Stimulated activated CD8-positive, alpha-beta memory T cell treated with anti-CD3 and anti-CD28 coated beads, Interleukin-2, amount 100 ng/mL, for 1 hour (primary cell): ENCODE results near the gene LEF1.

ENCODE experiments used
- DNase-seq, 2 donors: peaks; one replicate each; pipeline ENCODE4 v3.0.0-alpha.2; 2020; ENCODE audit warnings: low read depth in 2 of 2

LEF1 gene

DNA sequence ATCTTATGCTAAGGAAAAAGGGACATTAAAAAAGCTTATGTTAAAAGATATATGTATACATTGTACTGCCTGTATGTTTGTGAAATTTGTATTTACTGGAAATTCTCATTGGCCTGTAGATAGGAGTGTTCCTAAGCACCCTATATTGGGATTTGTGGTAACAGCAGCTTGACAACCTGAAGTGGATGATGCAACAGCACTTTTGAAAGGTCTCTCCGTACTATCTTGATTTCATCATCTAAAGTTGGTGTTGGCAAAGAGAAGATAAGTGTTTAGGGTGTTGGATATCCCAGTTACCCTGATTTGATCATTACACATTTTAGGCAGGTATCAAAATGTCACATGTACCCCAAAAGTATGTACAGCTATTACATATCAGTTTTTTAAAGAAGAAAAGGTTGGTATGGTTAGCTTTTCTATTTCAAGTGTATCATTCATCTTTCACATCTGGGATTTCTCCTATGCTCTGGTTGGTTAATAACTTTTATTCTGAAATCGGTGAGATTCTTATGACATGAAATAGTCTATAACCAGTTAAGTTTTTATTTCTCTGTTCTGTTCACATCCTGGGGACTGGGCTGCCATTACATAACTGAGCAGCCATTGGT lies 168.7 kb downstream of the LEF1 start:
- no peak for DNase-seq

GRCh38 chr4:107997794-107998193 lies 170.9 kb downstream of the LEF1 start:
- no peak for DNase-seq
